Suprapubic skin (tissue), 4 donors: ENCODE results near the gene MORN4. TPM values are rescaled to one million over a fixed set of nuclear protein-coding genes. Genes with fewer than 3 reads are reported as not detected.

Experiments used
- DNase-seq, 2 donors: peaks; one replicate each; pipeline ENCODE4 v3.0.0-alpha.2; 2019; ENCODE audit warnings: low spot score in 2 of 2
- H3K27ac ChIP-seq: fragments of 200-600 bp; sonication (generic); one replicate; pipeline ENCODE4 v1.5.1; 2019
- H3K27me3 ChIP-seq: fragments of 200-600 bp; sonication (generic); one replicate; pipeline ENCODE4 v1.5.1; 2019
- H3K36me3 ChIP-seq: fragments of 200-600 bp; sonication (generic); one replicate; pipeline ENCODE4 v1.5.1; 2019
- H3K4me1 ChIP-seq: fragments of 200-600 bp; sonication (generic); one replicate; pipeline ENCODE4 v1.5.1; 2019
- H3K4me3 ChIP-seq: fragments of 200-600 bp; sonication (generic); one replicate; pipeline ENCODE4 v1.5.1; 2019; ENCODE audit warnings: mild to moderate bottlenecking
- H3K9me3 ChIP-seq: fragments of 200-600 bp; sonication (generic); one replicate; pipeline ENCODE4 v1.5.1; 2019
- EP300 ChIP-seq: sonication (generic); formaldehyde crosslinking; IDR thresholded peaks from one replicate; pipeline ENCODE4 v1.6.1; 2017; ENCODE audit warnings: antibody characterized with exemption
- POLR2A ChIP-seq, 2 donors: fragments of 450-650 bp; IDR thresholded peaks; one replicate each; pipeline ENCODE4 v1.6.1; 2017; ENCODE audit warnings: antibody characterized with exemption in 2 of 2, mild to moderate bottlenecking in 2 of 2, moderate library complexity in 2 of 2
- POLR2AphosphoS5 ChIP-seq, 3 donors: sonication (generic); formaldehyde crosslinking; IDR thresholded peaks; one replicate each; pipeline ENCODE4 v1.6.1; 2017; ENCODE audit warnings: antibody characterized with exemption in 3 of 3
- WGBS: methylation state at CpG from one replicate; pipeline ENCODE4 v1.1.5; 2018; 5-methylcytosine and 5-hydroxymethylcytosine counted together
- total RNA-seq, 4 donors: library from RNA; depleted of rRNA; stranded (reverse); fragments of >200 nt; gene quantifications; one replicate each; pipeline ENCODE4 v1.1.0, GENCODE V29; 2016
- TF ChIP-seq, protein P1 (sequence below), 2 donors: fragments of 200-600 bp in 1 of 2; fragments of 450-650 bp in 1 of 2; sonication (generic) in 1 of 2; IDR thresholded peaks; one replicate each; pipeline ENCODE4 v1.5.1; 2016 to 2019; ENCODE audit warnings: antibody characterized with exemption in 2 of 2, mild to moderate bottlenecking in 1 of 2, moderate library complexity in 1 of 2

MORN4 gene
- total RNA-seq, 4 donors from 2014 or later: 1.3 to 5.6 (median 2.4) TPM

- TF ChIP-seq EP300: no peak
- TF ChIP-seq POLR2A (IDR thresholded peaks at IDR 0.05): no peak
- WGBS: 71% methylated on average over 15 of the region's 21 CpGs
- H3K4me1 ChIP-seq: peaks cover 5% of the 10 kb centered on the region
- no peaks in the 10 kb centered on the region for H3K27me3 ChIP-seq
- no peaks in the 10 kb centered on the region for H3K36me3 ChIP-seq
- DNase-seq: no peak
- no peak overlapping the region for H3K4me3 ChIP-seq
- H3K27ac ChIP-seq: no peak overlapping the region
- H3K9me3 ChIP-seq: no peaks in the 10 kb centered on the region
These were observed 31.8 kb downstream of the MORN4 start for GRCh38 chr10:97601268-97602215.

DNA sequence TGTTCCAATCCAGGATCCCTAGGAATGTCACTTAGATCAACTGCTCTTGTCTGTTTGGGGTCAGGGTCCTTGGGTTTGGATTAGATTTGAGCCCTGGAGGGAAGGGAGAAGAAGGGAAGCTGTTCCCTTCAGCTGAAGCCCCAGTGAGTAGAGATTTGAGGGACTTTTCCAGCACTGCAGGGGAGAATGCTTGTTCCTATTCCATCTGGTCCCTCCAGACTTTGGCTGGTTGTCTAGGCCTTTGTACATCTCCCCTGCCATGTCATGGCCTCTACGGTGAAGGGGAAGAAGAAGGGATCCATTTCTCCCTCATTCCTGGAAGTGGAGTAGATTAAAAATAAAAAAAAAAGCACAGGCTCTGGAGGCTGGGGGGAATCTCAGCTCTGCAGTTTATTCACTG, 32.7 kb downstream of the MORN4 start:
- Histone ChIP-seq H3K36me3 (no peaks in the 10 kb centered on the region), H3K4me3 (no peak overlapping the region), H3K9me3 (no peaks in the 10 kb centered on the region), H3K27ac (no peak overlapping the region), H3K27me3 (no peaks in the 10 kb centered on the region), H3K4me1 (peaks cover 15% of the 10 kb centered on the region)
- WGBS: 89% methylated on average over 1 of the region's 1 CpG
- TF ChIP-seq POLR2AphosphoS5 (IDR thresholded peaks at IDR 0.05): no peak
- TF ChIP-seq, protein P1, sequence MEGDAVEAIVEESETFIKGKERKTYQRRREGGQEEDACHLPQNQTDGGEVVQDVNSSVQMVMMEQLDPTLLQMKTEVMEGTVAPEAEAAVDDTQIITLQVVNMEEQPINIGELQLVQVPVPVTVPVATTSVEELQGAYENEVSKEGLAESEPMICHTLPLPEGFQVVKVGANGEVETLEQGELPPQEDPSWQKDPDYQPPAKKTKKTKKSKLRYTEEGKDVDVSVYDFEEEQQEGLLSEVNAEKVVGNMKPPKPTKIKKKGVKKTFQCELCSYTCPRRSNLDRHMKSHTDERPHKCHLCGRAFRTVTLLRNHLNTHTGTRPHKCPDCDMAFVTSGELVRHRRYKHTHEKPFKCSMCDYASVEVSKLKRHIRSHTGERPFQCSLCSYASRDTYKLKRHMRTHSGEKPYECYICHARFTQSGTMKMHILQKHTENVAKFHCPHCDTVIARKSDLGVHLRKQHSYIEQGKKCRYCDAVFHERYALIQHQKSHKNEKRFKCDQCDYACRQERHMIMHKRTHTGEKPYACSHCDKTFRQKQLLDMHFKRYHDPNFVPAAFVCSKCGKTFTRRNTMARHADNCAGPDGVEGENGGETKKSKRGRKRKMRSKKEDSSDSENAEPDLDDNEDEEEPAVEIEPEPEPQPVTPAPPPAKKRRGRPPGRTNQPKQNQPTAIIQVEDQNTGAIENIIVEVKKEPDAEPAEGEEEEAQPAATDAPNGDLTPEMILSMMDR (IDR thresholded peaks at IDR 0.05): no peak
- TF ChIP-seq EP300: no peak
- no peak for TF ChIP-seq POLR2A (IDR thresholded peaks at IDR 0.05)
- DNase-seq: no peak

- 86% methylated on average over 6 of the region's 6 CpGs for WGBS
- no peaks in the 10 kb centered on the region for H3K9me3 ChIP-seq
- TF ChIP-seq, protein P1 (IDR thresholded peaks at IDR 0.05): no peak
- TF ChIP-seq POLR2AphosphoS5 (IDR thresholded peaks at IDR 0.05) (no peak), POLR2A (IDR thresholded peaks at IDR 0.05) (no peak), EP300 (no peak)
- H3K27ac ChIP-seq: no peak overlapping the region
- DNase-seq: no peak
- H3K36me3 ChIP-seq: no peaks in the 10 kb centered on the region
- no peaks in the 10 kb centered on the region for H3K27me3 ChIP-seq
- peaks cover 19% of the 10 kb centered on the region for H3K4me1 ChIP-seq
- H3K4me3 ChIP-seq: no peak overlapping the region
These were observed 34.1 kb downstream of the MORN4 start for GRCh38 chr10:97599272-97599619.

- peaks cover 22% of the 10 kb centered on the region for H3K4me1 ChIP-seq
- H3K4me3 ChIP-seq: no peak overlapping the region
- TF ChIP-seq POLR2AphosphoS5 (IDR thresholded peaks at IDR 0.05) (no peak), EP300 (no peak), POLR2A (IDR thresholded peaks at IDR 0.05) (no peak)
- TF ChIP-seq, protein P1 (IDR thresholded peaks at IDR 0.05): no peak
- no peaks in the 10 kb centered on the region for H3K36me3 ChIP-seq
- no peak for DNase-seq
- no peak overlapping the region for H3K27ac ChIP-seq
- no peaks in the 10 kb centered on the region for H3K9me3 ChIP-seq
- 67% methylated on average over 12 of the region's 19 CpGs for WGBS
- no peaks in the 10 kb centered on the region for H3K27me3 ChIP-seq
These were observed 34.7 kb downstream of the MORN4 start for GRCh38 chr10:97598407-97599271.

- Histone ChIP-seq H3K36me3 (no peaks in the 10 kb centered on the region), H3K9me3 (no peaks in the 10 kb centered on the region), H3K4me3 (no peak overlapping the region), H3K4me1 (peaks cover 24% of the 10 kb centered on the region), H3K27ac (no peak overlapping the region), H3K27me3 (no peaks in the 10 kb centered on the region)
- no peak for DNase-seq
- no peak for TF ChIP-seq POLR2AphosphoS5 (IDR thresholded peaks at IDR 0.05)
- no peak for TF ChIP-seq POLR2A (IDR thresholded peaks at IDR 0.05)
- TF ChIP-seq EP300: no peak
- TF ChIP-seq, protein P1 (IDR thresholded peaks at IDR 0.05): no peak
- WGBS: 84% methylated on average over 2 of the region's 2 CpGs
These were observed 35.5 kb downstream of the MORN4 start for GRCh38 chr10:97597778-97598177.
